H1 (cell line): ENCODE results near the gene ATXN2.

Source experiments
- BCL11A ChIP-seq, 2 experiments: IDR thresholded peaks; one replicate each; pipeline ENCODE4 v1.6.1; 2011; ENCODE audit warnings: low read depth in 2 of 2, low read length in 2 of 2, mild to moderate bottlenecking in 2 of 2
- CREB1 ChIP-seq: IDR thresholded peaks from 2 replicates; pipeline ENCODE4 v1.6.1; 2012; ENCODE audit warnings: inconsistent platforms
- CTCF ChIP-seq, 3 experiments: IDR thresholded peaks; 1 replicate in 2 of 3; 2 replicates in 1 of 3; pipeline versions ENCODE4 v1.5.1 to v1.6.1; 2011; ENCODE audit warnings: low read length in 3 of 3, mild to moderate bottlenecking in 3 of 3, inconsistent platforms in 2 of 3, low read depth in 1 of 3, moderate library complexity in 1 of 3; ENCODE audit not compliant: insufficient read depth in 1 of 3; ENCODE audit errors: control extremely low read depth in 1 of 3
- POLR2A ChIP-seq, 2 experiments: IDR thresholded peaks; 1 replicate in 1 of 2; 2 replicates in 1 of 2; pipeline ENCODE4 v1.6.1; 2011; ENCODE audit warnings: low read depth in 2 of 2, low read length in 2 of 2, mild to moderate bottlenecking in 2 of 2; ENCODE audit errors: control extremely low read depth in 1 of 2
- POLR2AphosphoS5 ChIP-seq: IDR thresholded peaks from 2 replicates; pipeline ENCODE4 v1.6.1; 2011; ENCODE audit warnings: low read depth, low read length
- SP2 ChIP-seq: IDR thresholded peaks from 2 replicates; pipeline ENCODE4 v1.6.1; 2012; ENCODE audit warnings: mild to moderate bottlenecking, low read length, inconsistent platforms
- TF ChIP-seq, protein P1 (sequence below): IDR thresholded peaks from 2 replicates; pipeline ENCODE4 v1.6.1; 2011; ENCODE audit warnings: low read length, improper control_type of control experiment

- TF ChIP-seq POLR2A (IDR thresholded peaks at IDR 0.05; ENCODE audit: control extremely low read depth in 1 of 2, low read depth in 2 of 2, low read length in 2 of 2): no peak
- no peak for TF ChIP-seq CTCF (IDR thresholded peaks at IDR 0.05; ENCODE audit: control extremely low read depth in 1 of 3, insufficient read depth in 1 of 3, low read depth in 1 of 3, low read length in 3 of 3)
- TF ChIP-seq SP2: no peak
- no peak for TF ChIP-seq POLR2AphosphoS5
- TF ChIP-seq, protein P1, sequence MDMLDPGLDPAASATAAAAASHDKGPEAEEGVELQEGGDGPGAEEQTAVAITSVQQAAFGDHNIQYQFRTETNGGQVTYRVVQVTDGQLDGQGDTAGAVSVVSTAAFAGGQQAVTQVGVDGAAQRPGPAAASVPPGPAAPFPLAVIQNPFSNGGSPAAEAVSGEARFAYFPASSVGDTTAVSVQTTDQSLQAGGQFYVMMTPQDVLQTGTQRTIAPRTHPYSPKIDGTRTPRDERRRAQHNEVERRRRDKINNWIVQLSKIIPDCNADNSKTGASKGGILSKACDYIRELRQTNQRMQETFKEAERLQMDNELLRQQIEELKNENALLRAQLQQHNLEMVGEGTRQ: no peak
- no peak for TF ChIP-seq CREB1
- no peak for TF ChIP-seq BCL11A (IDR thresholded peaks at IDR 0.05; ENCODE audit: low read depth in 2 of 2, low read length in 2 of 2)
Observed at GRCh38 chr12:111428081-111428727, 170.9 kb downstream of the ATXN2 start.
